Measurements from ENCODE around the gene PRKAR2B. TPM values are rescaled to one million over a fixed set of nuclear protein-coding genes. Genes with fewer than 3 reads are reported as not detected.

The PRKAR2B gene
- total and polyA plus RNA-seq, 2 experiments from 2014 or later, result 48.8 to 50.6 TPM

- no peak for TF ChIP-seq ZNF462 (CRISPR knock-in tag; IDR thresholded peaks at IDR 0.05)
- TF ChIP-seq CREB1 (CRISPR knock-in tag; IDR thresholded peaks at IDR 0.05; ENCODE audit: low read depth), result no peak
- no peak for TF ChIP-seq ZNF331 (CRISPR knock-in tag; IDR thresholded peaks at IDR 0.05; ENCODE audit: low read depth)
- no peak for TF ChIP-seq JUNB (IDR thresholded peaks at IDR 0.05; ENCODE audit: unreplicated experiment)
Measured at GRCh38 chr7:107207459-107207858, 163.0 kb downstream of the PRKAR2B start (continued).

- peaks cover 4% of the 10 kb centered on the region; the same call in 2 of the 3 replicates for H3K36me3 Mint-ChIP-seq (ENCODE audit: low read depth)
- H3K4me1 ChIP-seq (ENCODE audit: insufficient read depth), result no peaks in the 10 kb centered on the region
- H3K27ac ChIP-seq (ENCODE audit: low read depth), result no peak overlapping the region
- H3K4me3 Mint-ChIP-seq, result no peak overlapping the region
- H3K4me3 ChIP-seq, result no peak overlapping the region
- H4K20me1 ChIP-seq (replicated peaks; ENCODE audit: insufficient read depth), result no peaks in the 10 kb centered on the region; the same call in 1 of the 2 replicates
- 0 out of 3 replicates have a peak, but pooled peaks cover 3% of the 10 kb centered on the region for H3K4me1 Mint-ChIP-seq
- H3K36me3 ChIP-seq (ENCODE audit: insufficient read depth), result no peaks in the 10 kb centered on the region
- no peaks in the 10 kb centered on the region for H3F3A ChIP-seq (replicated peaks; ENCODE audit: low read depth)
- no peaks in the 10 kb centered on the region for H3K27me3 ChIP-seq (ENCODE audit: insufficient read depth)
- ATAC-seq, result no peak
- H3K9me2 ChIP-seq (ENCODE audit: insufficient read depth), result no peaks in the 10 kb centered on the region
- H3K9me3 Mint-ChIP-seq, result no peaks in the 10 kb centered on the region
- no peak overlapping the region for H2AFZ ChIP-seq
- H3K27me3 Mint-ChIP-seq (ENCODE audit: insufficient read depth, low read depth, poor library complexity), result peaks cover 6% of the 10 kb centered on the region
- H3K27ac Mint-ChIP-seq, result no peak overlapping the region
- no peaks in the 10 kb centered on the region for H3K79me2 ChIP-seq (replicated peaks; ENCODE audit: insufficient read depth)
- no peak for DNase-seq (ENCODE audit: low spot score)
- H3K4me2 ChIP-seq, result no peak overlapping the region
- TF ChIP-seq REST (IDR thresholded peaks at IDR 0.05; ENCODE audit: unreplicated experiment) (no peak), CTCF (conservative IDR thresholded peaks at IDR 0.05; ENCODE audit: low read depth in 2 of 2) (no peak), STAT1 (IDR thresholded peaks at IDR 0.05; ENCODE audit: unreplicated experiment) (no peak), POLR2AphosphoS5 (IDR thresholded peaks at IDR 0.05; ENCODE audit: low read depth) (no peak), JUNB (IDR thresholded peaks at IDR 0.05; ENCODE audit: unreplicated experiment) (no peak)
- TF ChIP-seq, protein P1, sequence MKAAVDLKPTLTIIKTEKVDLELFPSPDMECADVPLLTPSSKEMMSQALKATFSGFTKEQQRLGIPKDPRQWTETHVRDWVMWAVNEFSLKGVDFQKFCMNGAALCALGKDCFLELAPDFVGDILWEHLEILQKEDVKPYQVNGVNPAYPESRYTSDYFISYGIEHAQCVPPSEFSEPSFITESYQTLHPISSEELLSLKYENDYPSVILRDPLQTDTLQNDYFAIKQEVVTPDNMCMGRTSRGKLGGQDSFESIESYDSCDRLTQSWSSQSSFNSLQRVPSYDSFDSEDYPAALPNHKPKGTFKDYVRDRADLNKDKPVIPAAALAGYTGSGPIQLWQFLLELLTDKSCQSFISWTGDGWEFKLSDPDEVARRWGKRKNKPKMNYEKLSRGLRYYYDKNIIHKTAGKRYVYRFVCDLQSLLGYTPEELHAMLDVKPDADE (IDR thresholded peaks at IDR 0.05), result no peak
Measured at GRCh38 chr7:107208024-107208521, 163.6 kb downstream of the PRKAR2B start.

Data from GM23338 (cell line).